Large intestine (tissue), 3 donors: ENCODE results near the gene HIKESHI. TPM values are rescaled to one million over a fixed set of nuclear protein-coding genes. Genes with fewer than 3 reads are reported as not detected.

Experiments used
- DNase-seq, 2 donors: peaks; one replicate each; pipeline versions ENCODE4 v3.0.0 to v3.0.0-alpha.2; 2013
- H3K27ac ChIP-seq: one replicate; pipeline ENCODE4 v1.5.1; 2013; ENCODE audit warnings: low read length
- H3K27me3 ChIP-seq: 2 replicates; pipeline ENCODE4 v1.6.1; 2013; ENCODE audit warnings: low read length; ENCODE audit not compliant: control insufficient read depth, insufficient read depth
- H3K36me3 ChIP-seq: 2 replicates; pipeline ENCODE4 v1.6.1; 2013; ENCODE audit warnings: low read length; ENCODE audit not compliant: control insufficient read depth, insufficient read depth
- H3K4me1 ChIP-seq: one replicate; pipeline ENCODE4 v1.6.1; 2013; ENCODE audit warnings: low read length; ENCODE audit not compliant: control insufficient read depth, insufficient read depth
- H3K4me3 ChIP-seq: one replicate; pipeline ENCODE4 v1.5.1; 2013; ENCODE audit warnings: low read length
- H3K9me3 ChIP-seq: one replicate; pipeline ENCODE4 v1.6.1; 2013; ENCODE audit warnings: mild to moderate bottlenecking, low read depth, low read length, moderate library complexity; ENCODE audit not compliant: control insufficient read depth
- WGBS: methylation state at CpG from one replicate; pipeline ENCODE4 v1.1.5; 2013; ENCODE audit warnings: low lambda C conversion rate; ENCODE audit not compliant: insufficient coverage; 5-methylcytosine and 5-hydroxymethylcytosine counted together
- polyA plus RNA-seq: library from polyadenylated mRNA; unstranded; fragments of 120-200 nt; gene quantifications from one replicate; pipeline ENCODE4 v1.2.1, GENCODE V29; 2013

HIKESHI gene
- polyA plus RNA-seq, 1 donor, result 36.6 TPM

DNA sequence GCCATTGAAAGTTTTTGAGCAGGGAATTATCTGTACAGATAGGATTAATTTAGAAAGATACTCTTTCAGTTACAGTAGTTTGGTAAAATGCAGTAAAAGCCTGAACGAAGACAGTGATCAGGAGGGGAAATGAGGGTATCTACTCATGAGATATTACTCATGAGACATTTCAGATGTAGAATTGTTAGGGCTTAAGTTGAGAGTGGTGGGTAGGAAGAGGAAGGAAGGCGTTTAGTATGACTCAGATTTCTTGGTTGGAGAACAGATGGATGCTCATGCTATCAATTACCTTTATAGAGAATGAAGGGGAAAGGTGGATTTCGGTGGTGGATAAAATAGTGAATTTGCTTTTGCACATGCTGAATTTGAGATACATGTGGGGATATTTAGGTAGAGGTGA is 88.4 kb downstream of the HIKESHI start:
- no peak for DNase-seq
- H3K4me3 ChIP-seq, result no peak overlapping the region
- no peaks in the 10 kb centered on the region for H3K4me1 ChIP-seq
- WGBS, result 100% methylated on average over 3 of the region's 3 CpGs
- H3K36me3 ChIP-seq, result no peaks in the 10 kb centered on the region
- H3K9me3 ChIP-seq, result no peaks in the 10 kb centered on the region
- H3K27ac ChIP-seq, result no peak overlapping the region
- H3K27me3 ChIP-seq, result no peaks in the 10 kb centered on the region

DNA sequence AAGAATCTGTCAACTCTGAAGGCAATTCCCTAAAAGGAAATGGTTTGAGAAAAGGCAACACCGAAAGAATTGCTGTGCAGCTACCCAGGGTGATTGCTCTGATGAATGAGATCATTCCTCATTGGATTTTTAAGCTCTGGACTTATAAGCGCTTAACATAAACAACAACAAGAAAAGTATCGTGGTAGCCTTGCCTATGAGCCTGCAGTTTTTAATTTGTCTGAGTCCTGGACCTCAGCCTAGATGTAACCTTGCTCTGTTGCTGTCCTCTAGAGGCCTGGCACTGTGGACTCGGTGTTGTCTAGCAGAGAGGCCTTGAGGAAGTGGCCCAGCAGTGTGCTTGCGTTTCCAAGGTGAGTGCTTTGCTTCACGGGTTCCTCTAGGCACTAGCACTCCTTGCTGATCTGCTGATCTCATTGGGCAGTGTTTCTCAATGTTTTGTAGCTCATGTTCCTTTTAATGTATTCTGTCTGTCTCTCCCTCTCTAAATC is 93.1 kb downstream of the HIKESHI start:
- no peak overlapping the region for H3K27ac ChIP-seq
- no CpG with 5 or more reads among the region's 6 CpGs for WGBS
- no peaks in the 10 kb centered on the region for H3K4me1 ChIP-seq
- no peaks in the 10 kb centered on the region for H3K27me3 ChIP-seq
- DNase-seq, result no peak
- H3K4me3 ChIP-seq, result no peak overlapping the region
- no peaks in the 10 kb centered on the region for H3K36me3 ChIP-seq
- no peaks in the 10 kb centered on the region for H3K9me3 ChIP-seq

Other genes starting within 250 kb of the HIKESHI start
- 177 TPM for gene PICALM, start 233.2 kb upstream of the HIKESHI start, polyA plus RNA-seq
- 28.0 TPM for gene EED, start 57.5 kb upstream of the HIKESHI start, polyA plus RNA-seq
- 0.85 TPM for gene CCDC81, start 72.6 kb downstream of the HIKESHI start, polyA plus RNA-seq